Hepatocyte (in vitro differentiated cells): ENCODE results near the gene GDPD5.

Source experiments
- EZH2phosphoT487 ChIP-seq: fragments of 200-600 bp; sonication (generic); IDR thresholded peaks from one replicate; pipeline ENCODE4 v1.6.1; 2018; ENCODE audit warnings: antibody characterized with exemption, mild to moderate bottlenecking, low read depth, moderate library complexity; ENCODE audit not compliant: unreplicated experiment, severe bottlenecking
- TF ChIP-seq, protein P1 (sequence below): fragments of 200-600 bp; sonication (generic); IDR thresholded peaks from 2 replicates; pipeline ENCODE4 v1.5.1; 2016; ENCODE audit warnings: antibody characterized with exemption, mild to moderate bottlenecking; ENCODE audit not compliant: poor library complexity

DNA sequence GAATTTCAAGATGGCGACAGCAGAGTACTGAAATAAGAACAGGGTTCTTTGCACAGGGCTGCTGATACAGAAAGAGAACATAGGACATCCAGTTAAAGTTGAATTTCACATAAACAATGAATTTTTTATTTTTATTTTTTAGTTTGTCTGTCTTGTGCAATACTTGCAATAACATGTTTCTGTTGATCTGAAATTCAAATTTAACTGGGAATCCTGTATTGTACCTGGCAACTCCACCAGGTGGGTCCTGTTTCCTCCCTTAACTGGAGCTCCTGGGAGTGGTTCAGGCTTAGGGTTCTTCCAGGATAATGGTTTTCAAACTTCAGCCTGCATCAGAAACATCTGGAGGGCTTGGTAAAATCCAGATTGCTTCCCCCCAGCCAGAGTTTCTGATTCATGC is 21.4 kb upstream of the GDPD5 start:
- TF ChIP-seq, protein P1, sequence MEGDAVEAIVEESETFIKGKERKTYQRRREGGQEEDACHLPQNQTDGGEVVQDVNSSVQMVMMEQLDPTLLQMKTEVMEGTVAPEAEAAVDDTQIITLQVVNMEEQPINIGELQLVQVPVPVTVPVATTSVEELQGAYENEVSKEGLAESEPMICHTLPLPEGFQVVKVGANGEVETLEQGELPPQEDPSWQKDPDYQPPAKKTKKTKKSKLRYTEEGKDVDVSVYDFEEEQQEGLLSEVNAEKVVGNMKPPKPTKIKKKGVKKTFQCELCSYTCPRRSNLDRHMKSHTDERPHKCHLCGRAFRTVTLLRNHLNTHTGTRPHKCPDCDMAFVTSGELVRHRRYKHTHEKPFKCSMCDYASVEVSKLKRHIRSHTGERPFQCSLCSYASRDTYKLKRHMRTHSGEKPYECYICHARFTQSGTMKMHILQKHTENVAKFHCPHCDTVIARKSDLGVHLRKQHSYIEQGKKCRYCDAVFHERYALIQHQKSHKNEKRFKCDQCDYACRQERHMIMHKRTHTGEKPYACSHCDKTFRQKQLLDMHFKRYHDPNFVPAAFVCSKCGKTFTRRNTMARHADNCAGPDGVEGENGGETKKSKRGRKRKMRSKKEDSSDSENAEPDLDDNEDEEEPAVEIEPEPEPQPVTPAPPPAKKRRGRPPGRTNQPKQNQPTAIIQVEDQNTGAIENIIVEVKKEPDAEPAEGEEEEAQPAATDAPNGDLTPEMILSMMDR: no peak
- no peak for TF ChIP-seq EZH2phosphoT487
